Inflammatory macrophage treated with lipopolysaccharide for 1 hour (primary cell): ENCODE results near the gene SERINC2.
"Not testable (repeated sequence)": the region's sequence is repeated elsewhere in the genome, so short reads cannot be mapped to it uniquely, and the experiment has no call there.

Source experiments
- DNase-seq, 2 donors: peaks; one replicate each; pipeline ENCODE4 v3.0.0-alpha.2; 2020 to 2022

Gene SERINC2

GRCh38 chr1:31472673-31473072, 59.7 kb downstream of the SERINC2 start:
- DNase-seq: not testable (repeated sequence)

DNA sequence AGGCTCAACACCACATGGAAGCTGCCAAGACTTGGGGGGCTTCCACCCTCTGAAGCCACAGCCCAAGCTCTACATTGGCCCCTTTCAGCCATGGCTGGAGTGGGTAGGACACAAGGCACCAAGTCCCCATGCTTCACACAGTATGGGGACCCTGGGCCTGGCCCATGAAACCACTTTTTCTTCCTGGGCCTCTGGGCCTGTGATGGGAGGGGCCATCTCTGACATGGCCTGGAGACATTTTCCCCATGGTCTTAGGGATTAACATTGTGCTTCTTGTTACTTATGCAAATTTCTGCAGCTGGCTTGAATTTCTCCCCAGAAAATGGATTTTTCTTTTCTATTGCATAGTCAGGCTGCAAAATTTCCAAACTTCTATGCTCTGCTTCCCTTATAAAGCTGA, 60.5 kb downstream of the SERINC2 start:
- peak; percentile 22 to 58 for DNase-seq

DNA sequence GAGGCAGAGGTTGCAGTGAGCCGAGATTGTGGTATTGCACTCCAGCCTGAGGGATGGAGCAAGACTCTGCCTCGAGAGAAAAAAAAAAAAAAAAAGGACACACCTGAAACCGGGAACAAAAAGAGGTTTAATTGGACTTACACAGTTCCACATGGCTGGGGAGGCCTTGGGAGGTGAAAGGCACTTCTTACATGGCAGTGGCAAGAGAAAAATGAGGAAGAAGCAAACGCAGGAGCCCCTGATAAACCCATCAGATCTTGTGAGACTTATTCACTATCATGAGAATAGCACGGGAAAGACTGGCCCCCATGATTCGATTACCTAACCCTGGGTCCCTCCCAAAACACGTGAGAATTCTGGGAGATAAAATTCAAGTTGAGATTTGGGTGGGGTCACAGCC, 61.6 kb downstream of the SERINC2 start:
- not testable (repeated sequence) for DNase-seq

- peak; percentile 32 to 77 for DNase-seq
Observed at GRCh38 chr1:31476891-31477846, 64.2 kb downstream of the SERINC2 start.

- no peak for DNase-seq
Observed at GRCh38 chr1:31478167-31478566, 65.2 kb downstream of the SERINC2 start.

DNA sequence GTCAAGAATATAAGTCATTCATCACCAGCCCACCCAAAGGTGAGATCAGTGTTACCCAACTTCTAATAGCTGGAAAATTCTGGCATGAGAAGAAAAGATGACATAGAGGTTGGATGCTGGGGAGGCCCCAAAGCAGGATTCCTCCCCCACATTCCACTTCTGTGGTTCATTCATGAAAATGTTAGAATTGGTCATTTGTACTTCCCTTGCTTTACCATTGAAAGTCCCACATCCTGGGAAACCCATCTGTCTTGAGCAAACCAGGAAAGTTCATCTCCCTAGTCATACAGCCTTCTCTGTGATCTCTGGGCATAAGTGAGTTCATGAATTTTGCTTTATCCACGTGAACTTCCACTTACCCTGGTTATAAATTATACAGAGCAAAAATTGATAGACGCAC, 66.8 kb downstream of the SERINC2 start:
- peak; percentile 84 to 97 for DNase-seq

- not testable (repeated sequence) for DNase-seq
Observed at GRCh38 chr1:31480426-31480825, 67.4 kb downstream of the SERINC2 start.

DNA sequence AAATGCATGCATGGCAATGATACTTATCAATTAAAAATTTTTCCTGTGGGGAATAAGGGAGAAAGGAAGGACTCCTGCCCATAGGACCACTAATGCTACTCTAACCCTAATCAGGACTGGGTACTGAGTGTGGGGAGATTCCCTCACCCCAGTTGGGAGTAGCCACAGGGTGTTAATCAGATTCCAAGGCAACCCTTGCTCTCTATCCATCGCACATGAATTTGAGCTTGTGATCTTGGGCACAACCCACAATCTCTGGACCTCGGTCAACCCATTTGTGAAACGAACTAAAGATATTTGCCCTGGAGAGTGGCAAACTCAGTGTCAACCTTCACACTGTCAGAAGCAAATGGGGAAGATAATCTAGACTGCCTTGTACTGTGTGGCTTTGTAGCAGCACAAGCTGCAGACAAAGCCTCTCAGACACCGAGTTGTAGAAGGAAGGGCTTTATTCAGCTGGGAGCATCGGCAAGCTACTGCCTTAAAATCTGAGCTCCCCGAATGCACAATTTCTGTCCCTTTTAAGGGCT, 69.5 kb downstream of the SERINC2 start:
- DNase-seq: peak; percentile 25 to 49

DNA sequence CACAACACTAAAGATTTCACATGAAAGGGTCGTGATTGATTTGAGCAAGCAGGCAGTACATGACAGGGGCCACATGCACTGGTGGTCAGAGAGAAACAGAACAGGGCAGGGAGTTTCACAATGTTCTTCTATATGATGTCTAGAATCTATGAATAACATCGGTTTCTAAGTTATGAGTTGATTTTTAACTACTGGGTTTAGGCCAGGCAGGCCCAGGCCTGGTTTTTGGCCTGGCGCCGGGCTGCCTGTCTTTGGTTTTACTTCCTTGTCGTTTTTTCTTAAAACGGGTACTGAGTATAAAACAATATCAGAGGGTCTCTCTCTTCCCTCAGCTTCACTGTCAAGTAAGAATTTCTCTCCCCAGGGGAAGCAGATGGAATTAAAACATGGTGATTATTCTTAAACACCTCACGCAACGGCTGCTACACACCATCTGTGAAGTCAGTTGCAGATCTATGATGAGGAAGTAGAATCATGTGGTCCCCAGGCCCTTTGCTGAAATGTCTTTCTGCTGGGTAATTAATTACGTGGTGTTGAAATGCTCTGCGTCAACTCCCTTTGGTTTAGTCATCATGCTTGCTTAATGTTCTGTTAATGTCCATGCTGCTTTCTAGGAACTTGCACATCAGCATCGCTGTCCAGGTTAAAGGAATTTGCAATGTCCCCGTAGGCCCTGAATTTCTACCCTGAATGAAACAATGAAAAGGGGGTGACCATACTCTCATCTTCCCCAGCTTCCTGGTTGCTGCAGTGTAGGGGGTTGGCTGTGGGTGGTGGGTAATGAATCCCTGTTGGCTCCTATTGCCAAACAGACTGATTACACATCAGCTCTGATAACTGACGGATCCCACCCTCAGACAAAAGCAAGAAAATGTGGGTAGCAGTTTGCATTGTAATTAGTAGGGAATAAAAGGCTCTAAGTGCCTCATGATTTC, 70.3 kb downstream of the SERINC2 start:
- DNase-seq: peak; percentile 95 to 98
